ENCODE results near the gene HNRNPA1L2.

- TF ChIP-seq SUZ12 (IDR thresholded peaks at IDR 0.05; ENCODE audit: extremely low read depth, insufficient read depth, insufficient read length), result no peak
- TF ChIP-seq ZNF274 (IDR thresholded peaks at IDR 0.05; ENCODE audit: low read depth, low read length), result no peak
Observed at GRCh38 chr13:52652196-52652979, 10.2 kb downstream of the HNRNPA1L2 start, which contains the start of gene SUGT1.

All from NT2/D1 (cell line).